GM19438 (cell line): Measurements from ENCODE around the gene AP5S1.

Experiments used
- ATAC-seq: cut with Tn5 transposase; IDR thresholded peaks from one replicate; pipeline ENCODE4 v1.9.1; 2021; ENCODE audit warnings: low read depth; ENCODE audit not compliant: unreplicated experiment

Gene AP5S1

DNA sequence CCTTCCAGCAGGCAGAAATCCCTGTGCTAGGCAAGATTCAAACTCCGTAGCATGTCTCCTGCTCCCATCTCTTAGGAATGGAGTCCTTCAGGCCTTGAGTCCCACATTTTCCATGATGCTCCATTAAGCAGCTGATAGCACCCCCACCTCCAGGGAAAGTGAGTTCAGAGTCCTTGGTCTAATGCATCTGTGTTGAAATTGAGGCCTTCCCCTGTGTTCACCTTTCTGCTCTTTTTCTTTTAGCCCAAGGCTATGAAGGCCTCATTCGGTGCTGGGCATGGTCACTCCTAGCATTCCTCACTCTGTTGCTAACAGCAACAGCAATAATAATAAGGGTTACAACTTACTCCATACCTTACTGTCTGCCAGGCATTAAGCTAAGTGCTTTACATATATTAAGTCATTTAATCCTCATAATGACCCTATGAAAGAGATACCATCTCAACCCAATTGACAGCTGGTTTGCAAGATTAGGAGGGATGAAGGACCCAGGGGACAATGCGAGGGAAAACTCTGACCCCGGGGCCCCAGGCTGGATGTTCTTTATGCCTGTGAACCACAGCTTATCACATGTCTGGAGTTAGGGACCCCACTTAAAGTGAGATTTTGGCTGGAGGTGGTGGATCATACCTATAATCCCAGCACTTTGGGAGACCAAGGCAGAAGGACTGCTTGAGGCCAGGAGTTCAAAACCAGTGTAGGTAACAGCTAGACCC is 51.4 kb downstream of the AP5S1 start:
- no peak for ATAC-seq

DNA sequence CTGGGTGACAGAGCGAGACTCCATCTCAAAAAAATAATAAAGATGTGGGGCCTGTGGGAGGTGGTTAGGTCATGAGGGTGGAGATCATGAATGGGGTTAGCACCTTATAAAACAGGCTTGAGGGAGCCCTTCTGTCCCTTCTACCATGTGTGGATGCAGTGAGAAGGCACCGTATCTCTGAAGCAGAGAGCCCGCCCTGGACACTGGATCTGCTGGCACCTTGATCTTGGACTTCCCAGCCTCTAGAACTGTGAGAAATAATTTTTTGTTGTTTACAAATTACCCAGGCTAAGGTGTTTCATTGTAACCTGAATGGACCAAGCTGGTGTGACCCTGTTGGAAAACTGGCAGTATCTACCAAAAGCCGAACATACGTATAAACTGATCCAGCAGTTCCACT is 53.2 kb downstream of the AP5S1 start:
- ATAC-seq: no peak

- no peak for ATAC-seq
Observed at GRCh38 chr20:3874194-3874844, 54.0 kb downstream of the AP5S1 start.

GRCh38 chr20:3875378-3875974 is 55.1 kb downstream of the AP5S1 start:
- ATAC-seq: no peak

GRCh38 chr20:3876000-3876399 is 55.7 kb downstream of the AP5S1 start:
- no peak for ATAC-seq

- no peak for ATAC-seq
Observed at GRCh38 chr20:3876676-3877075, 56.3 kb downstream of the AP5S1 start.
